GM19372 (cell line): ENCODE data around the gene FAM177B.

Experiments
- ATAC-seq: cut with Tn5 transposase; IDR thresholded peaks from one replicate; pipeline ENCODE4 v1.9.1; 2021; ENCODE audit warnings: mild to moderate bottlenecking, low read depth, moderate library complexity; ENCODE audit not compliant: unreplicated experiment

Gene FAM177B

GRCh38 chr1:222784371-222784770, 47.4 kb downstream of the FAM177B start:
- no peak for ATAC-seq

- ATAC-seq, result no peak
Observed at GRCh38 chr1:222784916-222785315, 47.9 kb downstream of the FAM177B start.

DNA sequence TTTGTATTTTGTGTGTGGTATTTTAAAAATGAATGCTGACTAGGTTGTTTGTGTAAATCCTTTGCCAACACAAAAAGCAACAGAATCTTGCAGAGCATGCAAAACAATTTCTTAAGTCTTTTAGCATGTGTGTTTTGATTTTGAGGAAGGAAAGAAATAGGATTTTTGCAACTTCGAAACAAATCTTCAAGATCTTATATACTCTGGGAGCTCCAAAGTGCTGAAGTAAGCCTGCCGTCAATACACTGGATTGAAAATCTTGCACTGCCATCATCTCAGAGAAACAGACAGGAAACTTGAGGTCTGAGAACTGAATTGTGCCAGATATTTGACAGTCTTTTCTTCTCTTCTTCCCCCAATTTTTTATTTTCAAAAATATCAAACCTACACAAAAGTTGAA, 48.5 kb downstream of the FAM177B start:
- no peak for ATAC-seq

GRCh38 chr1:222786121-222786520, 49.1 kb downstream of the FAM177B start:
- no peak for ATAC-seq

DNA sequence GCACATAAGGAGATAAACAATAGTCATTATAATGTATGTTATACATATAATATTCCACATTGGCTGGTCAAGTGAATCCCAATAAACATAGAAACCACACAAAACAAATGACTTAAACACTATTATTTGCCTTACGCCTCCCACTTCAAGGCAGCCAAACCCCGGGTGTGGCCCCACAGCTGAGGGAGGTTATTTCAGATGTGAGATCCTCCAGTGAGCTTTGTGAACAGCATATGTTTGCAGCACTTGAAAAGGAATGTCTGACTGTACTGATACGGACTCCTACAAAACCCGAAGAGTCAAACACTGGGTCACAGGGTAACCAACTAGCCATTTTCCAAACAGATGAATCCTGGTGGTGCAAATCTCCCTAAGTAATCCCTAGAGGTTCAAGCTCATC, 50.7 kb downstream of the FAM177B start:
- ATAC-seq, result no peak

DNA sequence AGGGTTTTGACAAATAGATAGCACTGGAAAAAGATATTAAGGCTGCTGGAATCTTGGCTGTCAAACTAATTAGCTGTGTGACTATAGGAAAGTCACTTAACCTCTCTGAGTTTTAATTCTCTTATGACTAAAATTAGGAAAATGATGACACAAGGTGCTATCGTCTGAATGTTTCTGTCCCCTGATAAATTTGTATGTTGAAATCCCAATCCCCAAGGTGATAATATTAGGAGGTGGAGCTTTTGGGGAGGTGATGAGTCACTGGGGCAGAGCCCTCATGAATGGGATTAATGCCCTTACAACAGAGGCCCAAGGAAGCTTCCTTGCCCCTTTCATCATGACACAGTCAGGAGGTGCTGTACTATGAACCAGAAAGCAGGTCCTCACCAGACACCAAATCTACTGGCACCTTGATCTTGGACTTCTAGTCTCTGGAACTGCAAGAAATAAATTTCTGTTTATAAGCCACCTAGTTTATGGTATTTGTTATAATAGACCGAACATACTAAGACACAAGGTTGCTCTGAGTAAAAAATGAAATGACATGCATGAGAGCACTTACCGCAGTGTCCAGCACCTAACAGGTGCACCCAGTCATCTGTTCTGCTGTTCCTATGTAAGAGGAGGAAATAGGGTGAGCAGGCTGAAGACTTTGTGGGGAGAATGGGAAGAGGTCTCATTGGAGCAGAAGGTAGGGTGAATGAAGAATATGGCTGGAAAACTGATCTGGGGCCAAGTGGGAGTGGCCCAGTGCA, 51.6 kb downstream of the FAM177B start:
- ATAC-seq, result no peak

DNA sequence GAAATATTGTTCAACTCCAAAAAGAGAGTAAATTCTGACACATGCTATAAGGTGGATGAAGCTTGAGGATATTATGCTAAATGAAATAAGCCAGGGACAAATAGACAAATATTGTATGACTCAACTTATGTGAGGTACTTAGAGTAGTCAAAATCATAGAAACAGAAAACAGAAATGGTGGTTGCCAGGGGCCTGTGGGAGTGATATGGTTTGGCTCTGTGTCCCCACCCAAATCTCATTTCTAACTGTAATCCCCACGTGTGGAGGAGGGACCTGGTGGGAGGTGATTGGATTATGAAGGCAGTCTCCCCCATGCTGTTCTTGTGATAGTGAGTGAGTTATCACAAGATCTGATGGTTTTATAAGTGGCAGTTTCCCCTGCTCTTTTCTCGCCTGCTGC, 53.1 kb downstream of the FAM177B start:
- ATAC-seq, result no peak

DNA sequence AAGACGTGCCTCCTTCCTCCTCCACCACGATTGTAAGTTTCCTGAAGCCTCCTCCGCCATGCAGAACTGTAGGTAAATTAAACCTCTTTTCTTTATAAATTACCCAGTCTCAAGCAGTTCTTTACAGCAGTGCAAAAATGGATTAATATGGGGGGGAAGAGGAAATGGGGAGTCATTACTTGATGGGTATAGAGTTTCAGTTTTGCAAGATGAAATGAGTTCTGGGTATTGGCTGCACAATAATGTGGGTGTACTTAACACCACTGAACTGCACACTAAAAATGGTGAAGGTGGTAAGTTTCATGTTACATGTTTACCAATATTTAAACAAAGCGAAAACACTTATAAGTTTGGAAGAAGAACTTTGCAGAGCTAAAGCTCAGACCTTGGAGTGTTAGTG, 53.5 kb downstream of the FAM177B start:
- no peak for ATAC-seq

DNA sequence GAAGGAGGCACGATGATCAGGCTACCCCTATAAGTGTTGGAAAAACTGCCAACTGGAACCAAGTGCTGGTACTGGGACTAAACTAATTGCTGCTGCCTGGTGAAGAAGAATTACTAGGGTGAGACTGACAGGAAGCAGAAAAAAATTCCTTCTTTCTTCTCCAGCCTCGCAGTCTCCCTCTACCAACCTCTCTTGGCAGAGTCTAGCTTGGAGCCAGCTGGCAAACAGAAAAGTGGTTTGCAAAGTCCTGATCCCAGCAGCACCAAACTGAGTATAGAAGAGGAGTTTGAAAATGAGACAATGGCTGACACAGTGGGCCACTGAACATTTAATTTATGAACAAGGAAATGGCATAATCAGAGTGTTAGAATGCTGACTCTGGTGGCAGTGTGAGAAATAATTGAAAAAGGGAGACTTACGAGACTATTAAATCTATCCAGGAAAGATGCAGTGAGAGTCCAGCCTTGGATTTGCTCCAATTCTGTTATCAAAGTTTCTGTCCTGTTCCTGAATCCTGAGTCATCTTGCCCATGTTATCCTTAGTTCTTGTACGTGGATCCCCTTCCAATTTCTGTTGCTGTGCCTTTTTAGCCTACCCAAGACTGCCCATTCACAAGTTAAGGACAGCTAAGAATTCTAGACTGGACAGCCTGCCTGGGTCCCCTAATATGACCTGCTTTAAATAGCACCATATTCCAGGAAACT, 54.2 kb downstream of the FAM177B start:
- ATAC-seq, result no peak

DNA sequence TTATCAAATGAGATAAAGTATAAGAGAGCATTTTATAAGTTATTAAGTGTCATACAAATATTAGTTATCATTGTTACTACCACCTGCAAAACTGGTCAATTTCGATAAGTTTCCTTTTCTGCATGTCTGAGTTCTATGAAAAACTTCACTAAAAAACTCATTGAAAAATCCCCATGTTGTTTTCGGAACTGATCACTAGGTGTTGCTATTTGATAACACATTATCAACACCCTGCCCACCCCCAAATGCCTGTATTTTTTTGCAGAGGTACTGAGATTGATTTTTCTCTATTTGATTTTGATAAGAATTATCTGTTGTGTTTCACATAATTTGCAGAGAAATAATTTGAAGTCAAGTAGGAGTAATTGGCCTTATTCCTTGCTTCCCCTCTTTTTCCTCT, 55.7 kb downstream of the FAM177B start:
- ATAC-seq, result no peak

DNA sequence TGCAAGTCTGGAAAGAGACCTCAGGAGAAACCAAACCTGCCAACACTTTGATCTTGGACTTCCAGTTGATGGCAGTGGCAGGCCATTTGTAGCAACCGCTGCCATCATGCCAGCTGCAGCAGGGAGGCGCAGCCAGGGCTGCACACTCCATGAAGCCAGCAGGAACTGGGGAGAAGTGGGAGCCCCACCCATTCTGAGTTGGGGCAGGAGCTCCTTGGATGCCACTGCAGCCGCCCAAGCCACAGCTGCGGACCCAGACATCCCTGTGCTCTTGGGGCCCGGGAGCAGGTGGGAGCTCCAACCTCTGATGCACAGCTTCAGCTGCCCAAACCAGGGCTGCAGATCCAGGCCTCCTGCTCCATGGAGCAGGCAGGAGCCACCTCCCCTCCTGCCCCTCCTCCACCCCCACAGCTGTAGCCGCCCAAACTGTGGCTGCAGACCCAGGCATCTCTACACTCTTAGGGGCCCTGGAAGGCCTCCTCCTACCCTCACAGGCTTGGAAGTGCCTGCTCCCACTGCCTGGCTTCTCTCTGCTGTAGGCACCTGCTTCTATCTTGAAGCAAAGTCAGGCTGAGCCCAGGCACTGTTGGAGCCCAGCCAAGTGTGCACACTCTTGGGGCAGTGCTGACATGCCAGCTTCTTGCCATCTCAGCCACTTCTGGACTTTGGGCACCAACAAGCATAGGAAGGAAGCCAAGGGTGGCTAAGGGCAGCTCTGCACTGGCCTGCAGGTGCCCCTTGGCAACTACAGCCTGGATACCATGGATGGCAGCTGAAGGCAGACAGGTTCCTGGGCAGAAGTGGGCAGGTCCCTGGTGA, 57.9 kb downstream of the FAM177B start:
- no peak for ATAC-seq

GRCh38 chr1:222798116-222798515, 61.1 kb downstream of the FAM177B start:
- ATAC-seq, result no peak

DNA sequence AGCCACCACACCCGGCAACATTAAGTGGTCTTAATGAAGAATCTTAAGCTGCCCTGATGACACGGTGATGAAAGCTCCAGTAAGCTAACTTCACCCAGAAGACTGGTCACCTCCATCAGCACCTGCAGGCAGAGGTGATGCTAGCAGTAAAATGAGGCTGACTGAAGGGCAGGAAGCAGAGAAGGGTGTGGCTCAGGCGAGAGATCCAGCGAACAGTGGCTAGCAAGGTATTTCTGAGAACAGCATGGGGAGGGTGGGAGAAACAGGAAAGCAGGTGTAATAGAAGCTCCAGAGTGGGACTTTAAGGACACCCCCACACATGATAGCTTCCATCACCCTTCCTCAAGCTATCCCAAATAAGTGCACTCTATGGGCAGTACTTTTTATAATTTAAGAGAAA, 62.0 kb downstream of the FAM177B start:
- no peak for ATAC-seq
